CMK (cell line): ENCODE results near the gene FRRS1L.

ENCODE experiments used
- DNase-seq: peaks from one replicate; pipeline ENCODE4 v3.0.0-alpha.2; 2010; ENCODE audit warnings: low read depth

FRRS1L gene

GRCh38 chr9:109107402-109108240, 59.4 kb downstream of the FRRS1L start:
- DNase-seq: peak; percentile 45

GRCh38 chr9:109101810-109102209, 65.2 kb downstream of the FRRS1L start:
- no peak for DNase-seq

GRCh38 chr9:109101202-109101595, 65.8 kb downstream of the FRRS1L start:
- DNase-seq: no peak

- DNase-seq: no peak
Observed at GRCh38 chr9:109100543-109101201, 66.4 kb downstream of the FRRS1L start.

GRCh38 chr9:109098960-109099308, 68.1 kb downstream of the FRRS1L start:
- no peak for DNase-seq

- DNase-seq: no peak
Observed at GRCh38 chr9:109098171-109098959, 68.7 kb downstream of the FRRS1L start.

- DNase-seq: no peak
Observed at GRCh38 chr9:109097146-109097545, 69.9 kb downstream of the FRRS1L start.

- no peak for DNase-seq
Observed at GRCh38 chr9:109095321-109095720, 71.7 kb downstream of the FRRS1L start.

GRCh38 chr9:109094268-109094667, 72.8 kb downstream of the FRRS1L start:
- DNase-seq: no peak

GRCh38 chr9:109092587-109092986, 74.5 kb downstream of the FRRS1L start:
- no peak for DNase-seq

- no peak for DNase-seq
Observed at GRCh38 chr9:109092051-109092580, 74.9 kb downstream of the FRRS1L start.

- no peak for DNase-seq
Observed at GRCh38 chr9:109088221-109088620, 78.8 kb downstream of the FRRS1L start.

GRCh38 chr9:109087795-109088194, 79.3 kb downstream of the FRRS1L start:
- DNase-seq: no peak

GRCh38 chr9:109086221-109086620, 80.8 kb downstream of the FRRS1L start:
- DNase-seq: no peak

GRCh38 chr9:109085510-109085909, 81.5 kb downstream of the FRRS1L start:
- no peak for DNase-seq

GRCh38 chr9:109083813-109084405, 83.1 kb downstream of the FRRS1L start:
- no peak for DNase-seq

- no peak for DNase-seq
Observed at GRCh38 chr9:109083141-109083540, 83.9 kb downstream of the FRRS1L start.

GRCh38 chr9:109082091-109082620, 84.9 kb downstream of the FRRS1L start:
- DNase-seq: no peak
